K562 (cell line): Measurements from ENCODE around the gene C2CD2L. TPM values are rescaled to one million over a fixed set of nuclear protein-coding genes. Genes with fewer than 3 reads are reported as not detected.

Source experiments
- DPF2 ChIP-seq: fragments of 450-650 bp; IDR thresholded peaks from 2 replicates; pipeline ENCODE4 v1.6.1; 2016
- ELF1 ChIP-seq: fragments of 200-800 bp; sonication (Bioruptor generic); IDR thresholded peaks from 2 replicates; pipeline ENCODE4 v1.6.1; 2016; ENCODE audit warnings: missing genetic modification characterization, missing compliant biosample characterization
- IFI16 ChIP-seq: fragments of 250-450 bp; sonication (Bioruptor Pico); IDR thresholded peaks from 2 replicates; pipeline ENCODE4 v2.1.2; 2022; ENCODE audit warnings: mild to moderate bottlenecking, inconsistent platforms
- MBD2 ChIP-seq: sonication (generic); IDR thresholded peaks from 2 replicates; pipeline ENCODE4 v1.6.1; 2016; ENCODE audit warnings: low read depth, borderline replicate concordance
- NFIX ChIP-seq: fragments of 250-450 bp; sonication (Bioruptor Pico); IDR thresholded peaks from 2 replicates; pipeline ENCODE4 v1.4.0; 2020; ENCODE audit warnings: low read depth, mild to moderate bottlenecking, moderate library complexity
- POLR3G ChIP-seq: IDR thresholded peaks from 2 replicates; pipeline ENCODE4 v1.6.1; 2011; ENCODE audit not compliant: insufficient read length, insufficient replicate concordance; ENCODE audit errors: extremely low read depth
- POU5F1 ChIP-seq: fragments of 150-350 bp; IDR thresholded peaks from 2 replicates; pipeline ENCODE4 v1.6.1; 2014; ENCODE audit warnings: borderline replicate concordance, low read length, low read depth, mild to moderate bottlenecking; ENCODE audit not compliant: partially characterized antibody
- PRDM10 ChIP-seq: fragments of 450-650 bp; IDR thresholded peaks from 2 replicates; pipeline ENCODE4 v1.6.1; 2018; ENCODE audit not compliant: partially characterized antibody
- SMARCC2 ChIP-seq: fragments of 450-650 bp; IDR thresholded peaks from 2 replicates; pipeline ENCODE4 v1.6.1; 2017; ENCODE audit warnings: antibody characterized with exemption, moderate library complexity, mild to moderate bottlenecking, low read depth
- STAT5B ChIP-seq: fragments of 250-450 bp; sonication (Bioruptor Pico); IDR thresholded peaks from 2 replicates; pipeline ENCODE4 v1.8.0; 2021; ENCODE audit warnings: mild to moderate bottlenecking, inconsistent platforms
- TARDBP ChIP-seq: fragments of 450-650 bp; IDR thresholded peaks from 2 replicates; pipeline ENCODE4 v1.6.1; 2016
- TGIF2 ChIP-seq: sonication (generic); formaldehyde crosslinking; IDR thresholded peaks from 2 replicates; pipeline ENCODE4 v1.8.1; 2022; ENCODE audit warnings: mild to moderate bottlenecking, missing genetic modification reagents, moderate library complexity
- TSHZ1 ChIP-seq: fragments of 250-450 bp; sonication (Bioruptor Pico); IDR thresholded peaks from 2 replicates; pipeline ENCODE4 v1.4.0; 2020; ENCODE audit warnings: mild to moderate bottlenecking, moderate library complexity
- XRCC3 ChIP-seq: fragments of 450-650 bp; IDR thresholded peaks from 2 replicates; pipeline ENCODE4 v1.6.1; 2017; ENCODE audit warnings: mild to moderate bottlenecking, moderate library complexity
- ZFP1 ChIP-seq: fragments of 450-650 bp; formaldehyde crosslinking; IDR thresholded peaks from 2 replicates; pipeline ENCODE4 v1.4.0; 2020; ENCODE audit warnings: mild to moderate bottlenecking, mixed read lengths
- ZNF184 ChIP-seq: sonication (generic); formaldehyde crosslinking; IDR thresholded peaks from 2 replicates; pipeline ENCODE4 v1.5.0; 2020; ENCODE audit warnings: missing genetic modification reagents
- ZNF280A ChIP-seq: fragments of 450-650 bp; IDR thresholded peaks from 2 replicates; pipeline ENCODE4 v1.6.1; 2018; ENCODE audit warnings: mild to moderate bottlenecking, low read depth; ENCODE audit not compliant: partially characterized antibody
- ZNF395 ChIP-seq: fragments of 200-800 bp; sonication (Bioruptor generic); IDR thresholded peaks from 2 replicates; pipeline ENCODE4 v1.6.1; 2017; ENCODE audit warnings: missing genetic modification characterization, missing compliant biosample characterization
- polyA plus RNA-seq, 8 experiments: library from polyadenylated mRNA; depleted of rRNA in 4 of 8; stranded (reverse) in 5 of 8; unstranded in 3 of 8; fragments of >200 nt; fragmentation: Nextera tagmentation in 2 of 8; fragmentation: Illumina TruSeq in 1 of 8; extraction: Ambion mirVana in 2 of 8; extraction: Trizol in 1 of 8; gene quantifications; 2 replicates each; pipeline versions ENCODE4 v1.2.1 to v1.2.3, GENCODE V29; 2011 to 2014; ENCODE audit warnings: inconsistent platforms in 1 of 8, missing spikeins in 1 of 8
- total RNA-seq, 7 experiments: library from RNA; depleted of rRNA in 6 of 7; stranded (reverse); fragments of >200 nt in 6 of 7; fragmentation: Illumina TruSeq in 2 of 7; extraction: Trizol in 2 of 7; gene quantifications; 2 replicates each; pipeline versions ENCODE4 v1.2.1 to v1.2.3, GENCODE V29; 2011 to 2021; ENCODE audit warnings: low replicate concordance in 1 of 7

C2CD2L gene
- total and polyA plus RNA-seq, 9 of the 15 experiments (the other 6 are each of a cell fraction or from before 2014, with no cell fraction given) = 0.66 to 41.2 (median 14.8) TPM

- TF ChIP-seq PRDM10 = no peak
- TF ChIP-seq POLR3G = no peak
- no peak for TF ChIP-seq XRCC3
- no peak for TF ChIP-seq ZNF184 (CRISPR knock-in tag)
- no peak; the same call in 1 of the 2 replicates for TF ChIP-seq SMARCC2
- peak; percentile 91 for TF ChIP-seq MBD2
- no peak for TF ChIP-seq TSHZ1 (CRISPR knock-in tag)
- TF ChIP-seq ZNF280A = no peak
- TF ChIP-seq IFI16 (CRISPR knock-in tag) = no peak
- no peak for TF ChIP-seq ZNF395 (CRISPR knock-in tag)
- TF ChIP-seq DPF2 = no peak
- peak; percentile 87 for TF ChIP-seq ELF1 (tag)
- peak; percentile 77; the same call in 1 of the 2 replicates for TF ChIP-seq TARDBP
- no peak for TF ChIP-seq STAT5B (CRISPR knock-in tag)
- no peak for TF ChIP-seq NFIX (CRISPR knock-in tag)
- TF ChIP-seq ZFP1 (CRISPR knock-in tag) = no peak
- TF ChIP-seq POU5F1 = no peak
- TF ChIP-seq TGIF2 = peak; percentile 98; the same call in 1 of the 2 replicates
Measured at GRCh38 chr11:119095066-119095880, 11.9 kb upstream of the C2CD2L start (continued).
